ENCODE data around the gene CFAP299.
"Not testable (repeated sequence)": the region's sequence is repeated elsewhere in the genome, so short reads cannot be mapped to it uniquely, and the experiment has no call there.

The CFAP299 gene

DNA sequence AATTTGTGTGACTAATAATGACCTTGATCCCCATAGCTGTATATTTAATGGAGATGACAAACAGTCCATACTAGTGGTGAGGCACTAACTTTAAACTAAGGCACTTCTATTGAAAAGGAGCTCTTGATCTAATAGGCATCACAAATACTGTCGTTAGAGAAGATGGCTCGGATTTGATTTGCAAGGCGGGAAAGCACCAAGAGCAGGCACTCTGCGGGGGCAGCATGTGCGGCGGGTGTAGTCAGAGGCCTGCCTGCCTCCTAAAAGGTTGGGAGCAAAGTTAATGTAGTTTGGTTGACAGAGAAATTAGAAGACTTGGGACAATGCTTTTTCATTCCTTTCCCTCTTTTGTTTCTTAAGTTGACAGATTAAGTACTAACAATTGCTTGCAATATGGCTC lies 278.8 kb downstream of the CFAP299 start:
- no peak for DNase-seq

DNA sequence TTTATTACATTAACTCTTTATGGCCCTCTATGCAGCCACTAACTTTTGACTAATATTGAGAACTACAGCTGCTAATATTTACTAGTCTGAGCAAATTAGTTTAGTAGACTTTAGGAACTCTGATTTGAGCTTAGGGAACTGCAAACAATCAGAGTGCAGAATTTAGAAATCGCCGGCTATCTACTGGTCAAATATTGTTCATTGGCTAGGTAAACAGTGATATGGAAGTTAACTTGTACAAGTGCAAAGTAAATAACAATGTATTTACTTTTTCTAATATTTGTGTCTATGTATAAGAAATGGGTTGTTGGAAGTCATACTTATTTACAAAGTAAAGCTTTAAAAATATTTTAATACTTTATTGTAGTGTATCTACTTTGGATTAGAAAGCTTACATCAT lies 279.6 kb downstream of the CFAP299 start:
- no peak for DNase-seq

DNA sequence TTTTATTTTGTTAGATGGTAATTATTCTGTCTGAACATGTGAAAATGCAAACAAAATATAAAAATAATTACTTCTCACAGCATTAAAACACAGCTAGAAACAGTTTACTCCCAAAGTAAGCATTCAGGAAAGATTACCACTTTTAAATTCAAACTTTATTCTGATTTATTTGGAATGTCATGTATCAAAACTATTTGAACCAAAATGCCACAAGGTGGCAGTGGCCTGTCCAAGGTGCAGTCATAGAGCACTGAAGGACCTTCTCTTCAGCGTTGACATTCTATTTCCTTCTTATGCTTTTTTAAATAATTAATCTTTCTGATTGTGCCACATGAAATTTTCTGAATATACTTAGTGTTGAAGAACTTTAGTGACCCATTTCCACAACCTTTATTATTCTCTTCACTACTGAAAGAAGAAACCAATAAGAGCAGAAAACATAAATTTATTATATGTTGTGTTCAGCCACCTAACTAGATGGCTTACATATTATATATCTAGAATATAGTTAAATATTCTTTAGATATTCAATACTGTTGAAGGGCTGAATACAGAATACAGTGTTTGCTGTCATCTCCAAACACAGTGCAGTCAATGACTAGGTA lies 283.6 kb downstream of the CFAP299 start:
- DNase-seq = no peak

DNA sequence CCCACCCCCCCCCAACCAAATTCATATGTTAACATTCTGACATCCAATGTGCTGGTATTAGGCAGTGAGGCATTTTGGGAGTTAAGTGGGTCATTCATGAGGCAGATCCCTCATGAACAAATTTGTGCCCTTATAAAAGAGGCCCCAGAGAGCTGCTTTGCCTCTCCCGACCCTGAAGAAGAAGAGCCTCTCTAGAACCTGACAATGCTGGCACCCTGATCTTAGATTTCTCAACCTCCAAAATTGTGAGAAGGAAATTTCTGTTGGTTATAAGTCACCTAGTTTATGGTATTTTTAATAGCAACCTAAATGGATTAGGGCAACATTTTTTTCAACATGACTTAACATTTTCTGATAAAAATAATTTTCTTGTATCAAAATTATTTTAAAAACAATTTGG lies 296.3 kb downstream of the CFAP299 start:
- no peak for DNase-seq

DNA sequence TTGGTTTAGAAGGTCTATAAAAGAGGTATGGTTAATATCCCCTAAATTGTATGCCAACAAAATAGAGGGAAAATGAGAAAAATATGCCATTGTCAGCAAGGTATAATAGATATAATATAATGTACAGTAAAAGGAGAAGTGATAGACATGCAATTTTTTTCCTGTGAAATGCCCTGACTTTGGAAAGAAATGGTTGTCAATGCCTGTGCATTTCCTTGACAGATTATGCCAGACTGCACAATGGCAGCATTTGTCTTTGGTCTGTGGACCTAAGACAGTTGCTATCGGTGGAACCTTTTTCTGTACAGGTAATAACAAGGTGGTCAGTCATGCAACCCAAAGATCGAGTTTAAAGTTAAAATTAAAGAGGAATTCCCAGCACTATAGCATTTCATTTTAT lies 301.7 kb downstream of the CFAP299 start:
- no peak for DNase-seq

DNA sequence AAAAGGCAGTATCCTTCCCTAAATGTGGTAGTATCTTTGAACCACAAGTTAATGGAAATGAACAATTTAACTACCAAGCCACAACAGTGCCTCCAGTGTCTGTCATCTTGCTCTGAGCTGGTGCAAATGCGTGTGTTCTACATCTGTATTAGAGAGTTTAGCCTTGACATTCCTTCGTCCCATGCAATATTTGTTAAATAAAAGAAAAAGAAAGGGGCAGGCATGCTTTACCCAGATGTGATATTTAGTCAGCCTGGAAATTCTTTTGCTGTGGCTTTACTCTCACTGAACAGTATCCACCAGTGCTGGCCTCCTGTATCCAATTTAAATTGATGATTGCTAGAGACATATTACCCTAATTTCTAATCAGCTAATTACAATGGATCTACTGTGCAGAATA lies 310.5 kb downstream of the CFAP299 start:
- no peak for DNase-seq

DNA sequence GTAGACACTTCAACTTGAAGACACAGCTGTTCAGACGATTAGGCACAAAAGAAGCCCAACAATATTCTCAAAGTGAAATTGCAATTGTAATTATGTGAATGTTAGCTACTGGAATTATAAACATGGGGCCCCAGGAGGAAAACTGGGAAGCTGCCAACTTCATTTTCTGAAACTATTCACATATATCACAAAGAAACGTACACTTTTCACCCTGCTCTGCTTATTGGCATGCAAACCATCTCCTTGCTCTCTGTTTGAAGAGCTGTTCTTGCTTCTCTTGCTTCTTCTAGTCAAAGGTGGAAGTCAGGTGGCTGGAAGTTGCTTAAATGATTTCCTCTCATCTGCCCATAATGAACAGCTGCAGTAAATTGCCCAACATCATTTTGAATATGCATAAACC lies 320.1 kb downstream of the CFAP299 start:
- DNase-seq = no peak

DNA sequence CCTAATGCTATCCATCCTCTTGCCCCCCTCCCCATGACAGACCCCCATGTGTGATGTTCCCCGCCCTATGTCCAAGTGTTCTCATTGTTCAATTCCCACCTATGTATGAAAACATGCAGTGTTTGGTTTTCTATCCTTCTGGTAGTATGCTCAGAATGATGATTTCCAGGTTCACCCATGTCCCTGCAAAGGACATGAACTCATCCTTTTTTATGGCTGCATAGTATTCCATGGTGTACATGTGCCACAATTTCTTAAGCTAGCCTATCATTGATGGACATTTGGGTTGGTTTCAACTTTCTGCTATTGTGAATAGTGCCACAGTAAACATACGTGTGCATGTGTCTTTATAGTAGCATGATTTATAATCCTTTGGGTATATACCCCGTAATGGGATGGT lies 334.6 kb downstream of the CFAP299 start:
- DNase-seq = not testable (repeated sequence)

DNA sequence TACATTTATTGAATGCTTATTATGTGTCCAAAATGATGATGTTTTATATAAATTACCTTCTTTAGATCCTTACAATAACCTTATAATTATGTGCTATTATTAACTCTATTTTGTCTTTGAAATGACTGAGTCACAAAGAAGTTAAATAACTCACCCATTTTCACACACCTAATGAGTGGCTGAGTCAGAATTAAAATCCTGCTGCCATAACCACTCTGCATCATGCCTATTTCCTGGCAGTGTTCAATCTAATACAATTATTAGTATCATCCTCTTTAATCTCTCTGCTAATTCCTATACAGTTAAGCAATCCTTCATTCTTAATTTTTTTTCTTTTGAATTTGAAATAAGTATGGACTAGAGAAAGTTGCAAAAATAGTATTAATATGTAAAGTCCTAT lies 342.9 kb downstream of the CFAP299 start:
- DNase-seq = no peak

DNA sequence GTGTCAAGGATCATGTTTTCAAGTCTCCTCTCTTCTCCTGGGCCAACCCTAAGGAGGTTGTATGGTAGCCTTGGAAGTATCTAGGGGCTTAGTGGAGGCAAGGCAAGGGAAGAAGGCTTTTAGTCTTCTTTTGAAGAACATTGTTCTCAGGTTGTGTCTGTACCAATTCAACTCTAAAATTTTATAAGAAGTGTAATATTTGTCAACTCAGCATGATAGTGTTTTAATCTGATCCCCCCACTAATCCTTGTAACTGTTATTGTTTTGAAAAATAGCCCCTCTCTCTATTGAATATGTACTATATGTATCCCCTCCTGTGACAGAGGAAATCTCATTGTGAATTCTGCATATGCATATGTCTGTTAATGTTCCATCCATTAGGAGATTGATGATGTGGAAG lies 345.4 kb downstream of the CFAP299 start:
- no peak for DNase-seq

DNA sequence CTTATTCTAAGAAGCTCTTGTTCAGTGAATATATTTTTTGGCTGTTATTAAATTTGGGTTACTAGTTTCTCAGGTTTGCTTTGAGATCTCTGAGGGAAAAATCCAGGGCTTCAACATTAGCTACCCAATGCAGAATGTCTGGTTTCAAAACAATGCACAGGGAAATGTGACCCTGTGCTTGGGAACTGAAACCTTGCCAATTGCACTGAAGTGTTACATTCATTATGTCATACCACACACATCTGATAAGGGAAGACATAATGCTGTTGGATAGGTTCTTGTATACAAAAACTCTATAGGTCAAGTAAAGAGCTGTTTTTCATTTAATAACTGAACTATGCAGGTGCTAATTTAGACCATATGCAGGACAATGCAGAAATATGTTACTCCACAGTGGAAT lies 349.7 kb downstream of the CFAP299 start:
- DNase-seq = no peak

DNA sequence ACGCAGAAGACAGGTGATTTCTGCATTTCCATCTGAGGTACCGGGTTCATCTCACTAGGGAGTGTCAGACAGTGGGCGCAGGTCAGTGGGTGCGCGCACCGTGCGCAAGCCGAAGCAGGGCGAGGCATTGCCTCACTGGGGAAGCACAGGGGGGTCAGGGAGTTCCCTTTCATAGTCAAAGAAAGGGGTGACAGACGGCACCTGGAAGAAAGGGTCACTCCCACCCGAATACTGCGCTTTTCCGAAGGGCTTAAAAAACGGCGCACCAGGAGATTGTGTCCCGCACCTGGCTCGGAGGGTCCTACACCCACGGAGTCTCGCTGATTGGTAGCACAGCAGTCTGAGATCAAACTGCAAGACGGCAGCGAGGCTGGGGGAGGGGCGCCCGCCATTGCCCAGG lies 352.2 kb downstream of the CFAP299 start:
- DNase-seq = not testable (repeated sequence)

DNA sequence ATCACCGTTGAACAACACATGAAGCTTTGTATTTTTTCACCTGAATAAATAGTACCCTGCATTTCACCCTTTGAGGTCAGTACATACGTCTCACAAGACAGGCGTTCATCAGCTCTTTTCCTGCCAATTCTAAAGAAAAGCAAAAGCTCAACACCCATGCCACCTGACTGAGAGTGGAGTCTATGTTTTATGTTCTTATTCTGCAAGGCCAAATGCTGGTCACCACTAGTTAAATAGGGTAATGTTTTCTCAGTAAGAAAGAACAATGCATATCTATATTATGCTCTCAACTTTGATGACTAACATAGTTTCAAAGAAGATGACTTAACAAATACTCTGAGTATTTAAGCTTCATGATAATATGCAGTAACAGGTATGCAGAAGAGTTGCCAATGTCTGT lies 358.6 kb downstream of the CFAP299 start:
- DNase-seq = no peak

DNA sequence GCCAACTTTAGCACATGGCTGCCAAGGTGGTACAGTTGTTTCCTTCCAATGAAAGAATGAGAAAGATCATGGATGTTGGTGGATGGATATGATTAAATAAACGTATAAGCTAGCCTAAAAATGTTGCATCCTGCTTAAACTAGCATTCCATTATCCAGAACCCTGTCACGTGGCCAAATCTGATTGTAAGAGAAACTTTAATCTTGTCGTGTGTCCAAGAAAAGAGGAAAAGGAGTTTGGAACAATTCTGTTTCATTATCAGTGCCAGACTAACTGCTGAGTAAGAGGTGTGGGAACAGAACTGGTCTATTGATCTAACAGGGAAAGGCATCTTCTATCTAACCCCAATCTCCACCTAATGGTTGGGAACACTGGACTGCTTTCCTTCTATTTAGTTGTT lies 369.8 kb downstream of the CFAP299 start:
- no peak for DNase-seq

DNA sequence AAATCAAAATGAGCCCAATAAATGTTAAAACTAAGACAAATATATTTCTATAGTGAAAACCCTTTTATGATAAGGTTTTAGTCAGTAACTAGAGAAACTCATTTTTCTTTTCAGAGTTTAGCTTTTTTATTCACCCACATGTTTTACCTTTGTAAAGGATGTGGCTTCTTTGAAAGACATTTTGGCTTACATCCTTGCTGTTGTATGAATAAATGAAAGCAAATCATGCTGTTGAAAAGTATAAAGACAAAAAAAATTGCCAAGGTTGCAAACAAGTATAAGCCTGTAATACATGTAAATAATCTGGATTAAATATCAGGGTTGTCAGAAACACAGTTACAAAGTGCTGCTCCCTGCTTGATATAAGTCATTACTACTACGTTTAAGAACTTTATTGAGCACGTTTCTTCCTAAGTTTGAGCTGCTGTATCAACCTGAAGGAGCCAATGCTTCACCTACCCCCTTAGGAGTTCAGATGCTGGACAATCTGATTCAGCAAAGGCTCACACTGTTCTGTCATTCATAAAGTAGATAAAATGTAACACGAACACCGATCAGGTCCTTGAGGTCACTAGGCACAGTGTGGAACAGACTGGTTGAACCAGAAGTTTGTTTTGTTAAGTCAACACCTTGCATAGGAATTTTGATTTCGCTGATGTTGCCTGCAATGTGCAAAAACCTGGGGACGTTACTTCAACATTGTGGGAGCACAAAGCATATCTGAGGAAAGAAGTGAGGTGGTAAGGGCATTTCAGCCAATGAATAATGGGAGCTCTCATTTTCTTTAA lies 373.7 kb downstream of the CFAP299 start:
- DNase-seq = no peak

DNA sequence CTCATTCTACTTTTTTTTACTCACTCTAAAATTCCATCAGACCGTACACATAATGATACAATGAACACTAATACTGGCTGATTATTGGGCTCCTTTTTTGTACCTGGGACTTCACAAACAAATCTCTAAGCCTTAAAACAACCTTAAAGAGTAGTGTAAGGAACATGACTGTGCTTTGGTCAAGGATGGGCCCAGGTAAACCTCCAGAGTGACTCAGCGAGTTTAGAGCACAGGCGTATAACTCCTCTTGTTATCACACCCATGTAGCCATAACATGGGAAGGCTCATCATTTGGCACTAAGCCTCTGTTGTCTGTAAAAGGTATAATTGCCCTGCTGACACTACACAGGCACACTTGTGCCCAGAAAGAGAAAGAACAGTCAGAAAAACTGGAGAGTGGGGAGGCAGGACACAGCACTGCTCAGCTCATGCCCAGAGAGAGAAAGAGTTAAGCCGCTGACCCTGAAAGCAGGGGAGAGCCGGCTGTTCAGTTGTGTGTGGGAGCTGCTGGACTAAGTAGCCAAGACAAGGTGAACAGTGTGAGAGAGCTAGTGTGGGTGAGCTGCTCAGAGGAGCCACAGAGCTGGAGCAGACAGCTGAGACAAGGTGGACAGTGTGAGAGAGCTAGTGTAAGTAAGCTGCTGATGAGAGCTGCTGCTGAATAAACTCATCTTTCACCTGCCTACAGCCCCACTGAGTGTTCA lies 375.4 kb downstream of the CFAP299 start:
- DNase-seq = no peak

DNA sequence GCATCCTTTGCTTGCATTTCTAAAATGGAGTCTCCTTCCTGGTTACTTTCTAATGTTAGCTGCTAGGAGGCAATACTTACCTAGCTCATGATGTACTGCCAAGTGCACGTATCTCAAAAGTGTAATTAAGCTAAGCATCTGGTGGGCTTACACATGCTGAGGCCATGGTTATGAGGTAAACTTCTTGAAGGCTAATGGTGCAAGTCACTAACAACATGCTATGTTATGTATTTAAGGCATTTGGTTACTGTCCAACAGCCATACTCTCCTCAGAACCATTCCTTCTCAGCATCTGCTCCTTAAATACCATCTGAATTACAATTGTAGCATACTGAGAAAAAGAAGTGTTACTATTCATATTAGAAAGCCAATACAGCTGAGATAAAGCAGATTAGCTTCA lies 376.4 kb downstream of the CFAP299 start:
- no peak for DNase-seq

DNA sequence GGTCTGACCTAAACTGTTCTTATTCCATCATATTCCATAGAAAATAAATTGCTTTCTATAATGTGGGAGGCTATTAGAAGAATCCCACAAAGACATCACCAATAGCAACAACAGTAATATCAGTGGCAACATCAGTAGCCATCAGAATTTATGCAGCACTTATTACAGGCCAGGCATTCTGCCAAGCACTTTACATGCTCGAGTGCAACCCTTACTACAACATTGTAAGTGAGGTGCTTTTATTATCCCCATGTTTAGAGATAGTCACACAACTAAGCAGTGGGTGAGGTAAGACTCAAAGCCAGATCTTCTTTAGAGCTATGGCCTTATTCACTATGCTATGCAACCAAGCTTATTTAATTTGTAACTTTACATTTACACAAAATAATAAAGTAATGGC lies 377.9 kb downstream of the CFAP299 start:
- DNase-seq = no peak

DNA sequence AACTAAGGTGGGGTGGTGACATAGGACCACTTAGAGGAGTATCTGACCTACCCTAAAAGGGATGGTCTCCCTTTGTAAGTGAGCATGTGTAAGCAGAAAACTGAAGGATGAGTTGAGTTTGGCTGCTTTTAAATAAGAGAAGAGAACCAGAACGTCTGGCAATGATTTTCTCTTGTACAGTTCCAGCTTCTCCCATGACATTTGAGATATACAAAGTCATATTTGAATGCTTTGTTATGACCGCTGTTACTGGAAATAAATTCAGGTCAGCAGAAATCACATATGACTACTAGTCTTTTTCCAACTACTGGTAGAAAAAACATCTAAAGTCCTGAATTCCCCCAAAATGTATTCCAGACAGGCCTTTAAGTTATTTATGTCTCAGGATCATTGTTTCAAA lies 381.7 kb downstream of the CFAP299 start:
- DNase-seq = no peak

DNA sequence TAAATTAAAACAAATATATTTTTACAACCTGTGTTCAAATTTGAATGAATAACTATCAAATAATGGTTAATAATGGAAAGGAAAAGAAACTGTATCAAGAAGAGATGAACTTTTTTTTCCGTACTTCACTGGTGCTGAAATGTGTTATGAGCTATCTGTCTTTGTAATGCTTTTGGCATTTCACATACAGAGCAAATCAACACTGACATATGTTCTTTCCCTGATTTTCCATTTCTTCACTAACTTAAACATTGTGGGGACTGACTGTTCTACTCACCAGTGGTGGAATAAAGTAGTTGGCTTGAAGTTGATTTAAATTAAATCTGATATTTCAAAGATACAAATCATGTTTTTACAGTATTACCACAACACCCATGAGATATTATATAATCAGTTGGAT lies 390.9 kb downstream of the CFAP299 start:
- no peak for DNase-seq

DNA sequence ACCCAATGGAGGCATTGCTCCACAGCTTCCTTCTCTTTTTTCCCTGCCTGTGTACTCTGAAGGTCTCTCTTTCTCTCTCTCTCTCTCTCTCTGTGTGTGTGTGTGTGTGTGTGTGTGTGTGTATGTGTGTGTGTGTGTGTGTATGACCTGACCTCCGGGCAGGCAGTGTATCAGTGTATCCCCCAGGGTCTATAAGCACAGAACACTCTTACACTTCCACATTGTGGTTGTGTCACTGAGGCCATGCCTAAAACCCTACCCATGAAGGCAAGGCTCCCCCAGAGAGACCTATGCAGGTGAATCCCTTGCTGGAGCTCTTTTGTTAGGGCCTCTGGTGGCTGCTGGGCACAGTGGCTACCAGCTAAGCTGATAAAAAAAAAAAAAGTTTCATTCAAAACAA lies 394.6 kb downstream of the CFAP299 start:
- DNase-seq = no peak

DNA sequence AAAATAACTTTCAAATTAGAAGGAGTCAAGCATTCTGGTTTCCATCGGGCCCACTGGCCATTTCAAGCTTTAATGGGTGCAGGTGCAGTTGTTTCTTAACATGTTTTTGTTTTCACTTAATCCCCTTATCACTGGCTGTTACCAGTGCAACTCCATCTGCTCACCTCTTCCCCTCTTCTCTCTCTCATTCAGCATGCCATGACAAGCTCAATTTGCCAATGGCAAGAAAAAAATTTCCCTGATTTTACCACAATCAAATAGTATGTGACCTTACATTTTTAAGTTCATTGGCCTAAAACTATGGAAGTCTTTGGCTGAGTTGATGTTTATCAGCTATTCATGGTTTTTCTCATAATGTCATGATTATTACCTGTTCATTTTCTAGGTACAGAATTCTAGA lies 395.9 kb downstream of the CFAP299 start:
- no peak for DNase-seq

DNA sequence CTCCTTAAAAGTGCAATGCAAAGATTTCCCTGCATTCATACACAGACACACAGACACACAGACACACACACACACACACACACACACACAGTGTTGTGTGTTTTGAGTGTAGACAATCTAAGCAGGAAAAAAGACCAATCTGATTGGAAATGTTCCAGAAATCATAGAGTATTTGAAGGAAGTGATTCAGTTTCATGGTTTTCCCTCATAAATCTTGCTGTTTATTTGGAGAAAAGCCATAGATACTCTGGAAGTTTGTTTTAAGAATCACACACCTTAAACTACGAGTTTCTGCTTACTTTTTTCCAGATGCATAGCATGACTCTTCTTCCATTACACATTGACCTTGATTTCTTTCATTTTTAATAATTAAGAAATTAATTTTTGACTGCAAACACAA lies 396.5 kb downstream of the CFAP299 start:
- DNase-seq = no peak

DNA sequence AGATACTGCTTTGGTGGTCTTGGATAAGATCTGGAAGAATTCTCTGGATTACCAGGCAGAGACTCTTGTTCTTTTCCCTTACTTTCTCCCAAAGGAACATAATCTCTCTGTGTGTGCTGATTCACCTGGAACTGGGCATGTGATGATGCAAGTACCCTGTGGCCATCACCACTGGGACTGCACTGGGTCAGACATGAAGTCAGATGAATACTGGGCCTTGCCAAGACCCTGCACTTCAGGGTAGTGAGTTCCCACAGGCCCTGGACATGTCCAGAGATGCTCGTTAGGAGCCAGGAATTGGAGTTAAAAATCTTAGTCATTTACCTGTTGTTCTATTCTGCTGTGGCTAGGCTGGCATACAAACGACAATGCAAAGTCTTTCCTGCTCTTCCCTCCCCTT lies 404.8 kb downstream of the CFAP299 start:
- no peak for DNase-seq
